H9 (cell line): ENCODE data around the gene PRKACG. TPM values are rescaled to one million over a fixed set of nuclear protein-coding genes. Genes with fewer than 3 reads are reported as not detected.

Experiments
- DNase-seq: peaks from one replicate; pipeline ENCODE4 v3.0.0-alpha.2; 2017
- H2AFZ ChIP-seq: one replicate; pipeline ENCODE4 v1.6.1; 2013; ENCODE audit warnings: mild to moderate bottlenecking, low read length, control low read depth, moderate library complexity
- H2AK5ac ChIP-seq: 2 replicates; pipeline ENCODE4 v1.6.1; 2013; ENCODE audit warnings: low read length, control low read depth, mixed read lengths; ENCODE audit not compliant: insufficient read length
- H2BK120ac ChIP-seq: one replicate; pipeline ENCODE4 v1.6.1; 2013; ENCODE audit warnings: low read depth, mild to moderate bottlenecking, low read length, control low read depth, inconsistent platforms; ENCODE audit not compliant: poor library complexity, severe bottlenecking
- H2BK12ac ChIP-seq: 2 replicates; pipeline ENCODE4 v1.6.1; 2013; ENCODE audit warnings: low read length, control low read depth, mixed read lengths, low read depth; ENCODE audit not compliant: insufficient read length
- H2BK15ac ChIP-seq: 2 replicates; pipeline ENCODE4 v1.6.1; 2013; ENCODE audit warnings: low read depth, low read length, control low read depth
- H2BK20ac ChIP-seq: one replicate; pipeline ENCODE4 v1.6.1; 2013; ENCODE audit warnings: low read depth, mild to moderate bottlenecking, low read length, control low read depth, inconsistent platforms; ENCODE audit not compliant: poor library complexity, severe bottlenecking
- H2BK5ac ChIP-seq: 2 replicates; pipeline ENCODE4 v1.6.1; 2013; ENCODE audit warnings: low read length, control low read depth, mixed read lengths; ENCODE audit not compliant: insufficient read length
- H3K14ac ChIP-seq: 2 replicates; pipeline ENCODE4 v1.6.1; 2013; ENCODE audit warnings: low read length, control low read depth; ENCODE audit not compliant: insufficient read depth
- H3K18ac ChIP-seq: 2 replicates; pipeline ENCODE4 v1.6.1; 2013; ENCODE audit warnings: low read depth, mild to moderate bottlenecking, mixed read lengths, low read length, control low read depth; ENCODE audit not compliant: insufficient read length
- H3K23ac ChIP-seq: 2 replicates; pipeline ENCODE4 v1.6.1; 2013; ENCODE audit warnings: low read length, control low read depth, mixed read lengths, low read depth; ENCODE audit not compliant: insufficient read length
- H3K23me2 ChIP-seq: 2 replicates; pipeline ENCODE4 v1.6.1; 2013; ENCODE audit warnings: low read depth, mild to moderate bottlenecking, mixed read lengths, low read length, control low read depth; ENCODE audit not compliant: insufficient read length, poor library complexity, severe bottlenecking
- H3K27ac ChIP-seq: 2 replicates; pipeline ENCODE4 v1.5.1; 2013; ENCODE audit warnings: low read length, control low read depth, mixed read lengths, low read depth; ENCODE audit not compliant: insufficient read length
- H3K27me3 ChIP-seq: 2 replicates; pipeline ENCODE4 v1.6.1; 2013; ENCODE audit warnings: low read length, control low read depth, inconsistent platforms; ENCODE audit not compliant: insufficient read depth
- H3K4ac ChIP-seq: 2 replicates; pipeline ENCODE4 v1.6.1; 2013; ENCODE audit warnings: low read depth, mild to moderate bottlenecking, control low read depth, inconsistent platforms, low read length, moderate library complexity
- H3K4me1 ChIP-seq: 2 replicates; pipeline ENCODE4 v1.6.1; 2013; ENCODE audit warnings: low read length, control low read depth, inconsistent platforms; ENCODE audit not compliant: insufficient read depth
- H3K4me2 ChIP-seq: 2 replicates; pipeline ENCODE4 v1.6.1; 2013; ENCODE audit warnings: low read length, control low read depth, mixed read lengths; ENCODE audit not compliant: insufficient read length, insufficient read depth
- H3K56ac ChIP-seq: 2 replicates; pipeline ENCODE4 v1.6.1; 2013; ENCODE audit warnings: low read depth, mild to moderate bottlenecking, mixed read lengths, low read length, control low read depth; ENCODE audit not compliant: insufficient read length
- H3K79me1 ChIP-seq: 2 replicates; pipeline ENCODE4 v1.6.1; 2013; ENCODE audit warnings: low read depth, mild to moderate bottlenecking, moderate library complexity, low read length, control low read depth, inconsistent platforms; ENCODE audit not compliant: insufficient read depth, poor library complexity, severe bottlenecking
- H3K79me2 ChIP-seq: 2 replicates; pipeline ENCODE4 v1.6.1; 2013; ENCODE audit warnings: low read length, control low read depth, inconsistent platforms; ENCODE audit not compliant: insufficient read depth
- H3K9ac ChIP-seq: 2 replicates; pipeline ENCODE4 v1.6.1; 2013; ENCODE audit warnings: low read length, control low read depth, mixed read lengths; ENCODE audit not compliant: insufficient read length; ENCODE audit errors: extremely low read depth
- H3K9me3 ChIP-seq: one replicate; pipeline ENCODE4 v1.6.1; 2013; ENCODE audit warnings: low read depth, low read length, inconsistent platforms; ENCODE audit not compliant: control insufficient read depth
- H3T11ph ChIP-seq: one replicate; pipeline ENCODE4 v1.6.1; 2013; ENCODE audit warnings: mild to moderate bottlenecking, low read length, control low read depth, inconsistent platforms
- H4K20me1 ChIP-seq: one replicate; pipeline ENCODE4 v1.6.1; 2013; ENCODE audit not compliant: control insufficient read depth, insufficient read length, insufficient read depth
- H4K5ac ChIP-seq: 2 replicates; pipeline ENCODE4 v1.6.1; 2013; ENCODE audit warnings: low read depth, mild to moderate bottlenecking, mixed read lengths, low read length, control low read depth; ENCODE audit not compliant: insufficient read length
- H4K8ac ChIP-seq: replicated peaks from 2 replicates; pipeline ENCODE4 v1.6.1; 2013; ENCODE audit warnings: low read length, control low read depth, mixed read lengths, low read depth; ENCODE audit not compliant: insufficient read length
- H4K91ac ChIP-seq: 2 replicates; pipeline ENCODE4 v1.6.1; 2013; ENCODE audit warnings: low read depth, mild to moderate bottlenecking, moderate library complexity, mixed read lengths, low read length, control low read depth; ENCODE audit not compliant: insufficient read length
- H3K27ac Mint-ChIP-seq, 3 experiments: 2 replicates in 2 of 3; 3 replicates in 1 of 3; pipeline ENCODE4 v1.8.0; 2020 to 2021; ENCODE audit warnings: mixed read lengths in 3 of 3, mild to moderate bottlenecking in 1 of 3, moderate library complexity in 1 of 3
- H3K27me3 Mint-ChIP-seq: 2 replicates; pipeline ENCODE4 v1.8.0; 2021; ENCODE audit warnings: low read depth, mild to moderate bottlenecking, moderate library complexity, mixed read lengths
- H3K36me3 Mint-ChIP-seq, 3 experiments: 2 replicates in 2 of 3; 3 replicates in 1 of 3; pipeline ENCODE4 v1.8.0; 2020 to 2021; ENCODE audit warnings: low read depth in 3 of 3, mixed read lengths in 3 of 3; ENCODE audit not compliant: insufficient read depth in 1 of 3
- H3K4me1 Mint-ChIP-seq, 2 experiments: 2 replicates each; pipeline ENCODE4 v1.8.0; 2020; ENCODE audit warnings: mixed read lengths in 2 of 2
- H3K4me3 Mint-ChIP-seq, 2 experiments: 2 replicates in 1 of 2; 3 replicates in 1 of 2; pipeline ENCODE4 v1.8.0; 2020 to 2021; ENCODE audit warnings: mild to moderate bottlenecking in 2 of 2, mixed read lengths in 2 of 2, moderate library complexity in 1 of 2
- H3K9me3 Mint-ChIP-seq, 2 experiments: 2 replicates in 1 of 2; 3 replicates in 1 of 2; pipeline ENCODE4 v1.8.0; 2020; ENCODE audit warnings: mild to moderate bottlenecking in 2 of 2, mixed read lengths in 2 of 2, moderate library complexity in 1 of 2
- WGBS: extraction: QIAGEN DNeasy Blood & Tissue Kit; methylation state at CpG from one replicate; pipeline ENCODE4 v1.1.7; 2013; ENCODE audit warnings: missing lambda C conversion rate, low lambda C conversion rate, mixed read lengths; ENCODE audit not compliant: insufficient read length; ENCODE audit errors: extremely low coverage; 5-methylcytosine and 5-hydroxymethylcytosine counted together
- total RNA-seq: library from RNA; stranded (reverse); gene quantifications from 2 replicates; pipeline ENCODE4 v1.2.1, GENCODE V29; 2021
- TF ChIP-seq, protein P1 (sequence below): fragments of 200-600 bp; sonication (generic); conservative IDR thresholded peaks from 3 replicates; pipeline ENCODE4 v1.8.0; 2021; ENCODE audit warnings: antibody characterized with exemption, mild to moderate bottlenecking

Gene PRKACG
- total RNA-seq, 1 experiment from 2014 or later = not detected

DNA sequence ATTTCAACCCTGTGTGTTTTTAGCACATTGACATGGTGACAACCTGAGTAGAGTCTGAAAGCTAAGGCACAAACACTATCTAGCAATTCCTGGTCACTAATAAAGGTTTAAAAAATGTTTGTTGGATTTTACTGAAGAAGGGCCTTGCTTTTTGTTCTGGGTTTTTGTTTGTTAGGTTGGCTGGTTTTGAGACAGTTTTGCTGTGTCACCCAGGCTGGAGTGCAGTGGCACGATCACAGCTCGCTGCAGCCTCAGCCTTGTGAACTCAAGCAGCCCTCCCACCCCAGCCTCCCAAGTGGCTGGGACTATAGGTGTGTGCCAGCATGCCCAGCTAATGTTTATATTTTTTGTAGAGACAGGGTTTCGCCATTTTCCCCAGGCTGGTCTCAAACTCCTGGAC, 39.0 kb downstream of the PRKACG start:
- no peak overlapping the region for H3K4ac ChIP-seq
- H3K79me2 ChIP-seq = no peaks in the 10 kb centered on the region
- H3K36me3 Mint-ChIP-seq = peaks cover 12 to 15% (median 12%) of the 10 kb centered on the region in 3 experiments
- peaks cover 6 to 8% of the 10 kb centered on the region in 2 experiments for H3K4me1 Mint-ChIP-seq
- H4K91ac ChIP-seq = no peak overlapping the region
- H3K9me3 Mint-ChIP-seq = peaks cover 8 to 15% of the 10 kb centered on the region in 2 experiments
- H3K79me1 ChIP-seq = no peaks in the 10 kb centered on the region
- no peak overlapping the region for H2AFZ ChIP-seq
- TF ChIP-seq, protein P1, sequence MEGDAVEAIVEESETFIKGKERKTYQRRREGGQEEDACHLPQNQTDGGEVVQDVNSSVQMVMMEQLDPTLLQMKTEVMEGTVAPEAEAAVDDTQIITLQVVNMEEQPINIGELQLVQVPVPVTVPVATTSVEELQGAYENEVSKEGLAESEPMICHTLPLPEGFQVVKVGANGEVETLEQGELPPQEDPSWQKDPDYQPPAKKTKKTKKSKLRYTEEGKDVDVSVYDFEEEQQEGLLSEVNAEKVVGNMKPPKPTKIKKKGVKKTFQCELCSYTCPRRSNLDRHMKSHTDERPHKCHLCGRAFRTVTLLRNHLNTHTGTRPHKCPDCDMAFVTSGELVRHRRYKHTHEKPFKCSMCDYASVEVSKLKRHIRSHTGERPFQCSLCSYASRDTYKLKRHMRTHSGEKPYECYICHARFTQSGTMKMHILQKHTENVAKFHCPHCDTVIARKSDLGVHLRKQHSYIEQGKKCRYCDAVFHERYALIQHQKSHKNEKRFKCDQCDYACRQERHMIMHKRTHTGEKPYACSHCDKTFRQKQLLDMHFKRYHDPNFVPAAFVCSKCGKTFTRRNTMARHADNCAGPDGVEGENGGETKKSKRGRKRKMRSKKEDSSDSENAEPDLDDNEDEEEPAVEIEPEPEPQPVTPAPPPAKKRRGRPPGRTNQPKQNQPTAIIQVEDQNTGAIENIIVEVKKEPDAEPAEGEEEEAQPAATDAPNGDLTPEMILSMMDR = no peak
- H2BK5ac ChIP-seq = no peak overlapping the region
- peaks cover 5% of the 10 kb centered on the region; the same call in 1 of the 2 replicates for H3K4me1 ChIP-seq
- H3K27ac Mint-ChIP-seq = no peak overlapping the region
- no peaks in the 10 kb centered on the region for H3K23me2 ChIP-seq
- no peak overlapping the region for H3K23ac ChIP-seq
- H3K9ac ChIP-seq = no peak overlapping the region
- no peak overlapping the region for H2BK120ac ChIP-seq
- no peak for DNase-seq
- H3K9me3 ChIP-seq = no peaks in the 10 kb centered on the region
- no peaks in the 10 kb centered on the region for H3K27me3 ChIP-seq
- H3K14ac ChIP-seq = no peak overlapping the region
- no peak overlapping the region for H2BK12ac ChIP-seq
- H2AK5ac ChIP-seq = no peak overlapping the region
- H3K4me3 Mint-ChIP-seq = no peak overlapping the region
- H3K18ac ChIP-seq = no peak overlapping the region
- no peak overlapping the region for H2BK15ac ChIP-seq
- no peak overlapping the region for H3K4me2 ChIP-seq
- H4K8ac ChIP-seq = no peak overlapping the region
- H4K5ac ChIP-seq = no peak overlapping the region
- no peaks in the 10 kb centered on the region; the same call in 1 of the 2 replicates for H3K27me3 Mint-ChIP-seq
- no peak overlapping the region for H2BK20ac ChIP-seq
- H3K27ac ChIP-seq = no peak overlapping the region
- no CpG with 5 or more reads among the region's 3 CpGs for WGBS
- H3K56ac ChIP-seq = no peak overlapping the region
- no peak overlapping the region for H3T11ph ChIP-seq
- no peaks in the 10 kb centered on the region for H4K20me1 ChIP-seq
